Measurements from ENCODE around the gene GAK.

GAK gene

GRCh38 chr4:952881-953573 lies 20.9 kb upstream of the GAK start:
- DNase-seq (no peak), ATAC-seq (ENCODE audit: insufficient read depth, low read depth) (no peak)
- no peak overlapping the region for H2AFZ ChIP-seq (ENCODE audit: low read depth, low read length)
- peaks cover 33% of the 10 kb centered on the region for H3K36me3 ChIP-seq (ENCODE audit: insufficient read depth, low read length)
- no peak overlapping the region for H3K4me2 ChIP-seq (ENCODE audit: insufficient read depth, low read length)
- peaks cover 4% of the 10 kb centered on the region for H4K20me1 ChIP-seq (ENCODE audit: insufficient read depth, low read length)
- no peaks in the 10 kb centered on the region for H3K79me2 ChIP-seq (ENCODE audit: insufficient read depth, low read length)
- H3K4me3 ChIP-seq (ENCODE audit: low read depth in 1 of 2, low read length in 2 of 2), result no peak overlapping the region
- H3K9me3 ChIP-seq (ENCODE audit: insufficient read depth, low read length, severe bottlenecking), result no peaks in the 10 kb centered on the region
- TF ChIP-seq CTCF (IDR thresholded peaks at IDR 0.05; ENCODE audit: borderline replicate concordance, extremely low read depth, low read length, poor library complexity, severe bottlenecking) (no peak), EZH2 (IDR thresholded peaks at IDR 0.05; ENCODE audit: borderline replicate concordance, low read depth, low read length, severe bottlenecking) (no peak)
- no peak overlapping the region for H3K27ac ChIP-seq (ENCODE audit: low read length)
- H3K9ac ChIP-seq (ENCODE audit: low read depth, low read length), result no peak overlapping the region
- no peaks in the 10 kb centered on the region for H3K4me1 ChIP-seq (ENCODE audit: insufficient read depth, low read length)
- no peaks in the 10 kb centered on the region for H3K27me3 ChIP-seq (ENCODE audit: insufficient read depth, low read length, poor library complexity)

GRCh38 chr4:951594-952468 lies 19.7 kb upstream of the GAK start:
- Histone ChIP-seq H3K4me2 (ENCODE audit: insufficient read depth, low read length) (no peak overlapping the region), H3K9me3 (ENCODE audit: insufficient read depth, low read length, severe bottlenecking) (no peaks in the 10 kb centered on the region), H2AFZ (ENCODE audit: low read depth, low read length) (no peak overlapping the region), H3K9ac (ENCODE audit: low read depth, low read length) (no peak overlapping the region), H4K20me1 (ENCODE audit: insufficient read depth, low read length) (peaks cover 4% of the 10 kb centered on the region), H3K4me1 (ENCODE audit: insufficient read depth, low read length) (no peaks in the 10 kb centered on the region), H3K36me3 (ENCODE audit: insufficient read depth, low read length) (peaks cover 28% of the 10 kb centered on the region; the same call in 1 of the 2 replicates), H3K27ac (ENCODE audit: low read length) (no peak overlapping the region), H3K79me2 (ENCODE audit: insufficient read depth, low read length) (no peaks in the 10 kb centered on the region), H3K4me3 (ENCODE audit: low read depth in 1 of 2, low read length in 2 of 2) (no peak overlapping the region), H3K27me3 (ENCODE audit: insufficient read depth, low read length, poor library complexity) (no peaks in the 10 kb centered on the region)
- ATAC-seq (ENCODE audit: insufficient read depth, low read depth) (no peak), DNase-seq (no peak)
- TF ChIP-seq EZH2 (IDR thresholded peaks at IDR 0.05; ENCODE audit: borderline replicate concordance, low read depth, low read length, severe bottlenecking) (no peak), CTCF (IDR thresholded peaks at IDR 0.05; ENCODE audit: borderline replicate concordance, extremely low read depth, low read length, poor library complexity, severe bottlenecking) (no peak)

GRCh38 chr4:951186-951585 lies 19.1 kb upstream of the GAK start:
- DNase-seq (no peak), ATAC-seq (ENCODE audit: insufficient read depth, low read depth) (no peak)
- Histone ChIP-seq H3K27ac (ENCODE audit: low read length) (no peak overlapping the region), H3K4me1 (ENCODE audit: insufficient read depth, low read length) (no peaks in the 10 kb centered on the region), H3K4me2 (ENCODE audit: insufficient read depth, low read length) (no peak overlapping the region), H4K20me1 (ENCODE audit: insufficient read depth, low read length) (peaks cover 9% of the 10 kb centered on the region), H3K27me3 (ENCODE audit: insufficient read depth, low read length, poor library complexity) (no peaks in the 10 kb centered on the region), H3K9ac (ENCODE audit: low read depth, low read length) (no peak overlapping the region), H2AFZ (ENCODE audit: low read depth, low read length) (no peak overlapping the region), H3K36me3 (ENCODE audit: insufficient read depth, low read length) (peaks cover 28% of the 10 kb centered on the region; the same call in 1 of the 2 replicates), H3K9me3 (ENCODE audit: insufficient read depth, low read length, severe bottlenecking) (no peaks in the 10 kb centered on the region), H3K4me3 (ENCODE audit: low read depth in 1 of 2, low read length in 2 of 2) (no peak overlapping the region), H3K79me2 (ENCODE audit: insufficient read depth, low read length) (peaks cover under 1% of the 10 kb centered on the region; the same call in 1 of the 2 replicates)
- TF ChIP-seq EZH2 (IDR thresholded peaks at IDR 0.05; ENCODE audit: borderline replicate concordance, low read depth, low read length, severe bottlenecking) (no peak), CTCF (IDR thresholded peaks at IDR 0.05; ENCODE audit: borderline replicate concordance, extremely low read depth, low read length, poor library complexity, severe bottlenecking) (no peak)
